H1 (cell line): Measurements from ENCODE around the gene GLS. TPM values are rescaled to one million over a fixed set of nuclear protein-coding genes. Genes with fewer than 3 reads are reported as not detected.

Source experiments
- CTCF ChIA-PET: fragments of 300-600 bp; sonication (Branson Sonifier 250); formaldehyde crosslinking; loops from one replicate; lab custom pipeline; 2021; ENCODE audit not compliant: partially characterized antibody; lab: Charles Lee
- POLR2A ChIA-PET: fragments of 300-600 bp; sonication (Branson Sonifier 250); formaldehyde crosslinking; loops from one replicate; lab custom pipeline; 2021; ENCODE audit warnings: inconsistent platforms; ENCODE audit not compliant: partially characterized antibody; lab: Charles Lee
- DNase-seq, 2 experiments: peaks; one replicate each; pipeline versions ENCODE4 v3.0.0 to v3.0.0-alpha.2; 2010 to 2022; ENCODE audit warnings: low spot score in 2 of 2, low read depth in 1 of 2, mixed read lengths in 1 of 2
- FAIRE-seq: peaks from 2 replicates; lab custom pipeline; 2011; peaks lifted over from hg19 to GRCh38; lab: Jason Lieb, UNC
- H2AFZ ChIP-seq: 2 replicates; pipeline ENCODE4 v1.8.1; 2012; ENCODE audit warnings: low read length, inconsistent platforms
- H2AK5ac ChIP-seq: 2 replicates; pipeline ENCODE4 v1.6.1; 2013; ENCODE audit warnings: low read depth, low read length
- H2BK120ac ChIP-seq: replicated peaks from 2 replicates; pipeline ENCODE3; 2013; ENCODE audit warnings: low read depth, low read length, inconsistent platforms
- H2BK12ac ChIP-seq: 2 replicates; pipeline ENCODE4 v1.6.1; 2013; ENCODE audit warnings: low read depth, low read length
- H2BK15ac ChIP-seq: 2 replicates; pipeline ENCODE4 v1.6.1; 2013; ENCODE audit warnings: low read length
- H2BK20ac ChIP-seq: 2 replicates; pipeline ENCODE4 v1.6.1; 2013; ENCODE audit warnings: low read length
- H2BK5ac ChIP-seq: 2 replicates; pipeline ENCODE4 v1.6.1; 2013; ENCODE audit warnings: low read depth, low read length
- H3K14ac ChIP-seq: 2 replicates; pipeline ENCODE4 v1.6.1; 2013; ENCODE audit warnings: inconsistent platforms; ENCODE audit not compliant: insufficient read length
- H3K18ac ChIP-seq: 2 replicates; pipeline ENCODE4 v1.6.1; 2013; ENCODE audit warnings: low read length; ENCODE audit errors: extremely low read depth
- H3K23ac ChIP-seq: 2 replicates; pipeline ENCODE4 v1.6.1; 2013; ENCODE audit warnings: inconsistent platforms; ENCODE audit not compliant: insufficient read length
- H3K23me2 ChIP-seq: 2 replicates; pipeline ENCODE4 v1.6.1; 2013; ENCODE audit warnings: low read depth, low read length
- H3K27ac ChIP-seq: 2 replicates; pipeline ENCODE4 v1.6.1; 2011; ENCODE audit warnings: low read depth, low read length, inconsistent platforms
- H3K27me3 ChIP-seq, 4 experiments: replicated peaks in 1 of 4; 1 replicate in 1 of 4; 2 replicates in 3 of 4; pipeline versions ENCODE4 v1.6.1 to v1.8.1; 2011 to 2013; ENCODE audit warnings: low read length in 3 of 4, mild to moderate bottlenecking in 3 of 4, inconsistent platforms in 2 of 4, mixed read lengths in 2 of 4, moderate library complexity in 1 of 4; ENCODE audit not compliant: control insufficient read depth in 3 of 4, insufficient read depth in 3 of 4; ENCODE audit errors: extremely low read depth in 1 of 4
- H3K36me3 ChIP-seq, 4 experiments: 2 replicates each; pipeline versions ENCODE4 v1.6.1 to v1.8.1; 2011 to 2013; ENCODE audit warnings: mild to moderate bottlenecking in 4 of 4, low read length in 3 of 4, moderate library complexity in 2 of 4, control low read depth in 1 of 4, inconsistent platforms in 1 of 4; ENCODE audit not compliant: insufficient read depth in 4 of 4, control insufficient read depth in 2 of 4
- H3K4ac ChIP-seq: replicated peaks from 2 replicates; pipeline ENCODE3; 2013; ENCODE audit warnings: low read length, low read depth, mixed read lengths, inconsistent platforms; ENCODE audit not compliant: insufficient read length
- H3K4me1 ChIP-seq, 4 experiments: replicated peaks in 1 of 4; 1 replicate in 1 of 4; 2 replicates in 3 of 4; pipeline versions ENCODE4 v1.6.1 to v1.8.1; 2011 to 2013; ENCODE audit warnings: low read length in 3 of 4, inconsistent platforms in 2 of 4, mixed read lengths in 1 of 4; ENCODE audit not compliant: insufficient read depth in 4 of 4, control insufficient read depth in 3 of 4
- H3K4me2 ChIP-seq, 2 experiments: 2 replicates each; pipeline versions ENCODE4 v1.6.1 to v1.8.1; 2011 to 2013; ENCODE audit warnings: low read depth in 2 of 2, low read length in 2 of 2, control low read depth in 1 of 2, inconsistent platforms in 1 of 2, mild to moderate bottlenecking in 1 of 2; ENCODE audit not compliant: insufficient read depth in 1 of 2
- H3K4me3 ChIP-seq, 4 experiments: fragments of 200-600, 300-600 bp in 1 of 4; sonication (generic), shearing (Covaris generic), sonication (Bioruptor Twin) in 1 of 4; 2 replicates each; pipeline versions ENCODE4 v1.5.1 to v1.8.1; 2011 to 2016; ENCODE audit warnings: low read length in 4 of 4, low read depth in 3 of 4, control low read depth in 2 of 4, inconsistent platforms in 2 of 4, mild to moderate bottlenecking in 2 of 4, mixed read lengths in 1 of 4, moderate library complexity in 1 of 4; ENCODE audit not compliant: insufficient read depth in 2 of 4; ENCODE audit errors: extremely low read depth in 1 of 4
- H3K56ac ChIP-seq: replicated peaks from 2 replicates; pipeline ENCODE3; 2013; ENCODE audit warnings: low read depth, mild to moderate bottlenecking, mixed read lengths, low read length, inconsistent platforms; ENCODE audit not compliant: insufficient read length
- H3K79me1 ChIP-seq: 2 replicates; pipeline ENCODE4 v1.6.1; 2013; ENCODE audit warnings: low read depth, low read length, control low read depth
- H3K79me2 ChIP-seq, 2 experiments: 2 replicates each; pipeline versions ENCODE4 v1.6.1 to v1.8.1; 2012 to 2013; ENCODE audit warnings: low read length in 2 of 2, mild to moderate bottlenecking in 2 of 2, inconsistent platforms in 1 of 2; ENCODE audit not compliant: insufficient read depth in 2 of 2, control insufficient read depth in 1 of 2
- H3K9ac ChIP-seq, 4 experiments: replicated peaks in 1 of 4; 1 replicate in 1 of 4; 2 replicates in 3 of 4; pipeline versions ENCODE4 v1.6.1 to v1.8.1; 2011 to 2013; ENCODE audit warnings: low read depth in 3 of 4, low read length in 3 of 4, control low read depth in 2 of 4, mild to moderate bottlenecking in 2 of 4, moderate library complexity in 2 of 4, inconsistent platforms in 1 of 4; ENCODE audit errors: extremely low read depth in 1 of 4
- H3K9me3 ChIP-seq, 2 experiments: 2 replicates each; pipeline versions ENCODE4 v1.6.1 to v1.8.1; 2012 to 2013; ENCODE audit warnings: mild to moderate bottlenecking in 2 of 2, moderate library complexity in 2 of 2, control low read depth in 1 of 2, inconsistent platforms in 1 of 2, low read depth in 1 of 2, low read length in 1 of 2, mixed read lengths in 1 of 2; ENCODE audit not compliant: insufficient read depth in 2 of 2
- H4K20me1 ChIP-seq, 2 experiments: replicated peaks in 1 of 2; 2 replicates each; pipeline versions ENCODE3 to v1.8.1; 2011 to 2013; ENCODE audit warnings: inconsistent platforms in 2 of 2, low read length in 2 of 2, mild to moderate bottlenecking in 1 of 2; ENCODE audit not compliant: insufficient read depth in 2 of 2, control insufficient read depth in 1 of 2
- H4K5ac ChIP-seq: 2 replicates; pipeline ENCODE4 v1.6.1; 2013; ENCODE audit warnings: low read length, low read depth, mixed read lengths, inconsistent platforms; ENCODE audit not compliant: insufficient read length
- H4K8ac ChIP-seq: 2 replicates; pipeline ENCODE4 v1.8.0; 2013; ENCODE audit warnings: mild to moderate bottlenecking, moderate library complexity, low read length, inconsistent platforms; ENCODE audit not compliant: insufficient read depth; ENCODE audit errors: extremely low read depth
- H4K91ac ChIP-seq: replicated peaks from 2 replicates; pipeline ENCODE3; 2013; ENCODE audit warnings: low read length, mixed read lengths, inconsistent platforms; ENCODE audit not compliant: insufficient read length
- ASH2L ChIP-seq: fragments of 200-600, 300-600 bp; sonication (generic); IDR thresholded peaks from one replicate; pipeline ENCODE4 v1.7.1; 2017; ENCODE audit warnings: low read length
- BACH1 ChIP-seq: IDR thresholded peaks from 2 replicates; pipeline ENCODE4 v1.6.1; 2012; ENCODE audit warnings: low read length, improper control_type of control experiment
- BCL11A ChIP-seq, 2 experiments: IDR thresholded peaks; one replicate each; pipeline ENCODE4 v1.6.1; 2011; ENCODE audit warnings: low read depth in 2 of 2, low read length in 2 of 2, mild to moderate bottlenecking in 2 of 2
- BRCA1 ChIP-seq: IDR thresholded peaks from 2 replicates; pipeline ENCODE4 v1.6.1; 2012; ENCODE audit warnings: low read depth, low read length, improper control_type of control experiment
- CBX8 ChIP-seq: fragments of 300-800, 300-1000 bp; sonication (generic); IDR thresholded peaks from 2 replicates; pipeline ENCODE4 v1.7.1; 2016; ENCODE audit warnings: low read depth, low read length, borderline replicate concordance
- CTBP2 ChIP-seq: IDR thresholded peaks from 2 replicates; pipeline ENCODE4 v1.7.0; 2011; ENCODE audit warnings: borderline replicate concordance, mild to moderate bottlenecking, moderate library complexity, mixed read lengths, low read length; ENCODE audit not compliant: insufficient read depth, insufficient read length
- FOSL1 ChIP-seq: IDR thresholded peaks from 2 replicates; pipeline ENCODE4 v1.6.1; 2011; ENCODE audit warnings: mild to moderate bottlenecking, low read depth, low read length, moderate library complexity; ENCODE audit not compliant: insufficient read depth
- KDM1A ChIP-seq: fragments of 200-600, 300-600 bp; sonication (generic); IDR thresholded peaks from 2 replicates; pipeline ENCODE4 v1.7.1; 2016; ENCODE audit warnings: mild to moderate bottlenecking, low read length, borderline replicate concordance
- NANOG ChIP-seq: IDR thresholded peaks from 2 replicates; pipeline ENCODE4 v1.6.1; 2011; ENCODE audit warnings: low read length, low read depth, mild to moderate bottlenecking, inconsistent platforms; ENCODE audit not compliant: insufficient read depth, poor library complexity, severe bottlenecking
- POU5F1 ChIP-seq: IDR thresholded peaks from 2 replicates; pipeline ENCODE4 v1.6.1; 2011; ENCODE audit warnings: low read depth, mild to moderate bottlenecking, low read length, moderate library complexity
- RXRA ChIP-seq: IDR thresholded peaks from 2 replicates; pipeline ENCODE4 v1.6.1; 2011; ENCODE audit warnings: low read depth, mild to moderate bottlenecking, low read length, moderate library complexity; ENCODE audit not compliant: insufficient read depth
- SIRT6 ChIP-seq: IDR thresholded peaks from one replicate; pipeline ENCODE4 v1.7.1; 2012; ENCODE audit warnings: low read length, inconsistent platforms
- TAF1 ChIP-seq: IDR thresholded peaks from 2 replicates; pipeline ENCODE4 v1.6.1; 2011; ENCODE audit warnings: mild to moderate bottlenecking, low read depth, low read length
- TEAD4 ChIP-seq: IDR thresholded peaks from 2 replicates; pipeline ENCODE4 v1.6.1; 2012; ENCODE audit warnings: low read depth, low read length, inconsistent platforms, mixed read lengths
- WGBS, 2 experiments: shearing (Covaris generic) in 1 of 2; methylation state at CpG; one replicate each; pipeline versions ENCODE4 v1.1.6 to v1.1.7; 2013 to 2015; ENCODE audit warnings: low lambda C conversion rate in 2 of 2, mixed read lengths in 2 of 2, inconsistent platforms in 1 of 2, low coverage in 1 of 2, missing lambda C conversion rate in 1 of 2; ENCODE audit not compliant: insufficient replicate concordance in 2 of 2, insufficient coverage in 1 of 2, insufficient read length in 1 of 2; ENCODE audit errors: extremely low coverage in 1 of 2, missing lambda C conversion rate in 1 of 2; 5-methylcytosine and 5-hydroxymethylcytosine counted together
- polyA plus RNA-seq, 7 experiments: library from polyadenylated mRNA; depleted of rRNA in 3 of 7; stranded (reverse) in 5 of 7; unstranded in 2 of 7; fragments of >200 nt in 5 of 7; fragments of 200-250 nt in 2 of 7; gene quantifications; 1 replicate in 5 of 7; 2 replicates in 1 of 7; 4 replicates in 1 of 7; pipeline versions ENCODE4 v1.2.1 to v1.2.3, GENCODE V29; 2011 to 2013; ENCODE audit warnings: missing spikeins in 2 of 7, mixed read lengths in 2 of 7
- total RNA-seq: library from RNA; stranded (reverse); fragmentation: NEBNext Ultra II Directional; extraction: Animal tissue kit (Norgen Biotek cat#: 25700); gene quantifications from 2 replicates; pipeline ENCODE4 v1.2.1, GENCODE V29; 2021
- TF ChIP-seq, protein P1 (sequence below): IDR thresholded peaks from 2 replicates; pipeline ENCODE4 v1.6.1; 2012; ENCODE audit warnings: inconsistent platforms

Gene GLS
- total and polyA plus RNA-seq, 2 of the 8 experiments (the other 6 are each of a cell fraction or from before 2014, with no cell fraction given) = 15.7 to 89.8 TPM

DNA sequence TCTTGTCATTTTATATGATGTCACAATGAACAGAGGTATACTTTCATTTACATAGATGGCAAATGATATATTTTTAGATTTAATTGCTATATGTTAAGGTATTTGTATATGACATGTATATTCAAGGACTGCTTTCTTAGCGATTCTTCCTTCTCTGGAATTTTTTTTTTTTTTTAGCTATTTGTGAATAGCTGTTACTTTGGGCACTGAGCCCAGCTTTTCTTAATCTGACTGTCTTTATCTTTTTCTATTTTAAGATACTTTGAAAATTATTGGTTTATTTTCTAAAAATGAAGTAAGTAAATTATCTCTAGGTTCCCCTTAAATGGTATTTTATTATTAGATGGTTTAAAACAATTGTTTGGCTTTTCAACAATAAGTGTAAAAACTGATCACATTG, 4.0 kb upstream of the GLS start:
- Histone ChIP-seq H2BK15ac (no peak overlapping the region), H3K18ac (no peak overlapping the region), H2BK12ac (no peak overlapping the region), H4K8ac (no peak overlapping the region), H3K4me1 (no peaks in the 10 kb centered on the region; a peak in 1 of 7 replicates), H3K27me3 (no peaks in the 10 kb centered on the region), H2BK20ac (no peak overlapping the region), H3K79me2 (peaks cover 0 to under 1% of the 10 kb centered on the region in 2 experiments; a peak in 1 of 4 replicates), H3K23me2 (peaks cover 4% of the 10 kb centered on the region; the same call in 1 of the 2 replicates), H3K14ac (no peak overlapping the region), H3K27ac (no peak overlapping the region), H4K5ac (no peak overlapping the region), H4K91ac (no peak overlapping the region), H3K79me1 (no peaks in the 10 kb centered on the region), H3K23ac (no peak overlapping the region), H3K4me2 (no peak overlapping the region), H2AFZ (no peak overlapping the region), H2BK5ac (no peak overlapping the region), H3K9me3 (no peaks in the 10 kb centered on the region), H2AK5ac (no peak overlapping the region), H4K20me1 (no peaks in the 10 kb centered on the region), H3K4ac (no peak overlapping the region), H3K56ac (no peak overlapping the region), H3K36me3 (no peaks in the 10 kb centered on the region), H3K4me3 (no peak overlapping the region), H3K9ac (no peak overlapping the region), H2BK120ac (no peak overlapping the region)
- DNase-seq (no peak), FAIRE-seq (no peak)
- CTCF ChIA-PET = interaction anchor here (0.6 to 3.9 kb wide), 3 partner anchors 20 to 548 kb away, joined by 3 to 18 read pairs (median 3); no protein-coding TSS in a partner anchor
- POLR2A ChIA-PET = interaction anchor here (0.6 to 1.7 kb wide), 2 partner anchors 13 to 410 kb away, joined by 3 to 6 read pairs; no protein-coding TSS in a partner anchor
- WGBS, 2 experiments = 80% methylated on average over 1 of the region's 1 CpG; no CpG with 5 or more reads in 1 of the 2 experiments
- TF ChIP-seq RXRA (no peak), ASH2L (no peak), TAF1 (no peak), KDM1A (no peak), POU5F1 (no peak), CTBP2 (no peak), BCL11A (IDR thresholded peaks at IDR 0.05; ENCODE audit: low read depth in 2 of 2, low read length in 2 of 2) (no peak), CBX8 (no peak), TEAD4 (no peak), SIRT6 (no peak), FOSL1 (no peak), BACH1 (no peak), BRCA1 (no peak), NANOG (no peak)
- TF ChIP-seq, protein P1, sequence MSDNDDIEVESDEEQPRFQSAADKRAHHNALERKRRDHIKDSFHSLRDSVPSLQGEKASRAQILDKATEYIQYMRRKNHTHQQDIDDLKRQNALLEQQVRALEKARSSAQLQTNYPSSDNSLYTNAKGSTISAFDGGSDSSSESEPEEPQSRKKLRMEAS = no peak
